SW480 (cell line): ENCODE data around the gene RBM8A.
A peak's percentile ranks its signal among the peaks of the same experiment; 100 is the strongest.

Source experiments
- DNase-seq: peaks from one replicate; pipeline ENCODE4 v3.0.0-alpha.2; 2016; ENCODE audit warnings: low spot score

RBM8A gene

DNA sequence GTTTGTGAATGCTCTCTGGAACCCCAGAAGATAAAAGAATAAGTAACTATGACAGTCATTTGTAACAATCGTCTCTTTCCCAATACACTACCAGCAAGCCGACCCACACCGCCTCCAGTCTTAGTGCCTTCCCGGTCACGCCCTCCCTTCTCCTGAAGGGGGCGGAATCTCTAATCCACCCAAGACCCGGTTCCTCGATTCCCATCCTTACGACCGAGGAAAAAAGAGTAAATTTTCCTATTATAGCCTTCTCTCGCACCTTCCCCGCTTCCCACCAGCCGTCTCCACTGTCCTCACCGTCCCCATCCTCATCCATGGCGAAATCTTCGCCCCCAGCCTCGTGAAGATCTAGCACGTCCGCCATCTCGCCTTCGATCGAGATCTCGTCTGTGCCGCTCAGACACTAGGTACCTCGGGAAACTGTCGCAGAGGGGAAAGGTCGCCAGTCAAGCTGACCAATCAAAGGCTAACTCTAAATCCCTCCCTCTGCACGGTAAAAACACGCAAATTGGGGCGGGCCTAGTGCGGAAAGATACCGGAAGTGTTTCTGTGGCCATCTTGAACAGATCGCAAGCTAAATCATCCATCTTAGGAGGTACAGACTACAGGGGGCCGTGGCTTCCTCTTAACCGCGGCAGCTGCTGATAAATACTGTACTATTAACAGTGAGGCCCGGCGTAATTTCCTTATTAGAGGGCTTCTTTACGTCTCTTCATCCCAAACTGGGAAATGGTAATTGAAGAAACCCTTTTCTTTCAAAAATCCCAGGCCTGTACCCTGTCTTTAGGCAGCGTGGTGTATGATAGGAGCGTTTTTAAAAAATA lies at the start of gene RBM8A:
Gene RBM8A, minus strand, starts transcription at position 422 of the 824 bp plus-strand sequence. Its CDS starts 58 bp downstream, at position 364.
- peak; percentile 98 for DNase-seq

- DNase-seq: no peak
Observed at GRCh38 chr1:145977016-145977415, 49.7 kb upstream of the RBM8A start.

DNA sequence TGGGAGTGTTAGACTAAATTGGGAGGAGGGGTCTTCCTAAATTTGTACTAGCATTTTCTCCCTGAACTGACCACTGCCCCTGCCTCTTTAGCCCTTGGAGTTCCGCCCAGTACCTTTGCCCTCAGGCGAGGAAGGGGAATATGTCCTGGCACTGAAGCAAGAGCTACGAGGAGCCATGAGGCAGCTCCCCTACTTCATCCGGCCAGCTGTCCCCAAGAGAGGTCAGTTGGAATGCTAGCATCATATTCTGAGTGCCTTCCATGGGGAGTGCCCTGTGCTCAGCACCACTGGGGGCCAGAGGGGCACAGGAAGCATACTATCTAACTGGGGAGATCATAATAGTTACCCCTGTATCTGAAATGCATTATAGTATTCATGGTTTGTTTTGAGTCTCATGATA lies 47.9 kb upstream of the RBM8A start:
- no peak for DNase-seq

DNA sequence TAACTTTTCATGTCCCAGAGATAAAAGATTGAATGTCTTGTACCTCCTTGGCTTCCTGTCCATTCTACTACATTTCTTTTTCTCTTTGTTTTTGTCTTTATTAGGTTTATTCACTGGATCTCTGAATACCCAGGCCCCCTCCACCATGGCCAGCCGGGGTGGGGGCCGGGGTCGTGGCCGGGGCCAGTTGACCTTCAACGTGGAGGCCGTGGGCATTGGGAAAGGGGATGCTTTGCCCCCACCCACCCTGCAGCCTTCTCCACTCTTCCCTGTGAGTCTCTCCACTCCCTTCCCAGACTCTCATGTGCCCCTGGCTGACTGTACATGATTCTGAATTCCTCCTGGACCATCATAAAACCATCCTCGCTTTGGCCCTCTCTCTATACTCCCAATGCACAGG lies 47.4 kb upstream of the RBM8A start:
- no peak for DNase-seq

- DNase-seq: no peak
Observed at GRCh38 chr1:145972580-145972979, 45.3 kb upstream of the RBM8A start.

DNA sequence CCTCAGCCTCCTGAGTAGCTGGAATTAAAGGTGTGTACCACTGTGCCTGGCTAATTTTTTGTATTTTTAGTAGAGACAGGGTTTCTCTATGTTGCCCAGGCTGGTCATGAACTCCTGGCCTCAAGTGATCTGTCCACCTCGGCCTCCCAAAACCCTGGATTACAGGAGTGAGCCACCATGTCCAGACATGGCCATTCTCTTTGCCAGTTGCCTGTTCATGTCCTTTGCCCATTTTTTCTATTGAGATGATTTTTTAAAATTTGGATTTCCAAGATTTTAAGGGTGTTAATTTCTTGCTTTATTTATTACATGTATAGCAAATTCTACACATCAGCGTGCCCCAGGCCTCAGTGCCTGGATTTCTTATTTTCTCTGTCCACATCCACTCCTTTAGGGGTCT lies 40.0 kb upstream of the RBM8A start:
- no peak for DNase-seq

DNA sequence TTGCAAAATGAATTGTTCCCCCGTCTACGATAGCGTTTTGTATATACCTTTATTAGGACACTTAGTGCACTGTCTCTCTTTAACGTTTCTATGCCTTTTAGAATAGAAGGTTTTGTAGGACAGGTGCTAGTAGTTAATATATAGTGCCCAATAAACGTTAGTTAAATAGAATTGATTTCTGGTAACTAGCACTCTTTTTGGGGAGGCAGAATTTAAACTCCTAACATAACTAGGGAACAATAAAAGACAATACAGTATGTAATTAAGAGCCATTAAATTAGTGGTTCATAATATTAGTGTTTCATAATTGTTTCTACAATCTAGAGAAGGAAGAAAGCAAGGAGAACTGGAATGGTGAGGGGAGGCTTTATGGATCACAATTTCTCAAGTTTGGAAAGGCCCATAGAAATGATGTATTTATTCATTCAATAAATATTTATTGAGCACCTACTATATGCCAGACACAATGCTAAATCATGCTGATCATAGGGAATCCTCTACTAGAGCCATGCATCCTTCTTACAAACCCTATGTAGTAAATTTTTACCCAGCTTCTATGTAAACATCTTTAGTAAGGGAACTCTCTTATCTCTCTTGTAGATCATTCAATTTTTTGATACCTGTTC lies 37.9 kb upstream of the RBM8A start:
- DNase-seq: no peak

- peak; percentile 91 for DNase-seq
Observed at GRCh38 chr1:145964328-145965118, 37.2 kb upstream of the RBM8A start, which contains the start of the genes ANKRD34A and POLR3GL. Gene ANKRD34A, minus strand, starts transcription at chr1:145964575. Its CDS starts 2,816 bp downstream, at chr1:145961759. Gene POLR3GL, plus strand, starts transcription at chr1:145964690. Its CDS starts 10,176 bp downstream, at chr1:145974866.

- DNase-seq: peak; percentile 64
Observed at GRCh38 chr1:145963265-145964019, 36.2 kb upstream of the RBM8A start.

DNA sequence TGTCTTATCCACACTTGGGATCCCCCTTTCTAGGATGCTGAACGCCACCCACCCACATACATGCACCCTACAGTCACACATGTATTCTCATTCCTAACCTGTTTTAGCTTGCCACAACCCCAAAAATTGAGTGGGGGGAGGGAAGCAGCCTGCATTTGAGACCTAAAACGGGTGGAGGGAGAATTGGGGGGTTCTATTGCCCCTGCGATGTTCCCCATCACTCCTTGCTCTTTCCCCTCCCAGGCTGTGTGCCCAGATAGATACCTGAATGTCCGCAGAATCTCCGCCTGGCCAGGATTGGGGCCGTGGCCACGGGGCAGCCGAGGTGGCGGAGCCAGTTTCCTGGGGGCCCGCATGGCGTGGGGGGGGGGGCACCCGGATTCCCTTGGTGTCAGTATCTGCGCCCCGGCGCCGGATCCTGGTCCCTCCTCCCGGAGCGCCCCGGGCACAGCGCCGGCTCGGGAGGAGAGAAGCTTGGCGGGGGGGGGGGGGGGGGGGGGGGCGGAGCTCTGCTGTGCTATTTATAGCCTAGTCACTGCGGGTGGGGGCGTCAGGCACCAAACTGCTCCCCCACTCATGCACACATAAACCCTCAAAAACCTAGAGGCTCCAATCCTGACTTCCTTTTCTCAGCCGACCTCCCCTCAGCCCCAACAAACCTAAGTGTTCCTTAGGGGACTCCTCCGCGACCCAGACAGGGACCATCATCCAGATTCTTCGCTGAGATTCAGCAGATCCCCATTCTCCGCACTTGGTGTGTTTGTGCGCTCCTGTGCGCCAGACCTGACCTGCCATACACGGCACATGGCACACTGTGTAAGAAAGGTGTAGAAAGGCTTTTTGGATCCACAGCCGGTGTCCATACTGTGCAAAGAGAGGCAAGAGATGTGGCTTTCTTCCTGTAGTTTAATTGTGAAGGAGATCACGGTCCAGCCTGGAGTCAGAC lies 35.1 kb upstream of the RBM8A start:
- no peak for DNase-seq

- no peak for DNase-seq
Observed at GRCh38 chr1:145961425-145962156, 34.3 kb upstream of the RBM8A start.

GRCh38 chr1:145961109-145961424 lies 33.8 kb upstream of the RBM8A start:
- DNase-seq: no peak

- DNase-seq: no peak
Observed at GRCh38 chr1:145960468-145961108, 33.3 kb upstream of the RBM8A start.

- DNase-seq: no peak
Observed at GRCh38 chr1:145959957-145960467, 32.7 kb upstream of the RBM8A start.

GRCh38 chr1:145959333-145959732 lies 32.0 kb upstream of the RBM8A start:
- no peak for DNase-seq

GRCh38 chr1:145958734-145959133 lies 31.4 kb upstream of the RBM8A start:
- no peak for DNase-seq

GRCh38 chr1:145957443-145958319 lies 30.4 kb upstream of the RBM8A start, which contains the start of gene LIX1L:
Gene LIX1L, minus strand, starts transcription at chr1:145958017. Its CDS starts 90 bp downstream, at chr1:145957927.
- peak; percentile 96 for DNase-seq

- DNase-seq: peak; percentile 18
Observed at GRCh38 chr1:145956781-145957442, 29.6 kb upstream of the RBM8A start.
